ENCODE data around the gene RASGRF2.

DNA sequence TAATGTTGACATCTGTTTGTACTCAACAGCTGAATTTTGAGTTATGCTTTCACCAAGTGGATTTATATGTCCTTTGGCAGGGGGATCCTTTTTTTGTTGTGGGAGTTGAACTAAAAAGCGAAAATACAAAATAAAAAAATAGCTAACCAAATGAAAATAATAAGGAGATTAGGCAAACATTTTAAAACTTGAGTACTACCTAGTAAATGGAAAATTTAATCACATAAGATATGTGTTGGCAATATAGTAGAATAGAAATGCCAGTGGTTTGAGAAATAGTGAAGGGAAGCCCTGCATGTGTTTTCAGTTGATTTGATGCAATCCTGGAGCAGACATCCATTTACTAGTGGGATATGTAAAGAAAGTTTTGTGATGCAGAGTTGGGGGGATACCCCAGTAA is 98.0 kb downstream of the RASGRF2 start:
- no peak for TF ChIP-seq YY1 (IDR thresholded peaks at IDR 0.05; ENCODE audit: low read depth)
- TF ChIP-seq TAF1 (IDR thresholded peaks at IDR 0.05; ENCODE audit: low read depth) = no peak
- no peak for TF ChIP-seq CEBPB (IDR thresholded peaks at IDR 0.05)
- TF ChIP-seq FOXM1 (IDR thresholded peaks at IDR 0.05; ENCODE audit: borderline replicate concordance, low read depth) = no peak
- TF ChIP-seq REST (IDR thresholded peaks at IDR 0.05; ENCODE audit: low read depth) = no peak
- TF ChIP-seq CREB1 (IDR thresholded peaks at IDR 0.05; ENCODE audit: low read depth) = no peak
- no peak for TF ChIP-seq TEAD4 (IDR thresholded peaks at IDR 0.05)
- no peak for TF ChIP-seq EP300 (IDR thresholded peaks at IDR 0.05; ENCODE audit: borderline replicate concordance)

All from Ishikawa (cell line).